Measurements from ENCODE around the gene POU2AF1.

The POU2AF1 gene

GRCh38 chr11:111351374-111352055, 27.6 kb downstream of the POU2AF1 start:
- no peak overlapping the region for H3K4me2 ChIP-seq
- H3K4me3 ChIP-seq: no peak overlapping the region
- no peak overlapping the region for H3K9ac ChIP-seq
- H3K4me1 ChIP-seq: peaks cover 31% of the 10 kb centered on the region
- H3K27me3 ChIP-seq: no peaks in the 10 kb centered on the region
- H4K20me1 ChIP-seq: peaks cover 19% of the 10 kb centered on the region
- no peak for TF ChIP-seq Cebpa-rat (IDR thresholded peaks at IDR 0.05)
- no peak overlapping the region for H3K27ac ChIP-seq
- peaks cover 6% of the 10 kb centered on the region; the same call in 1 of the 2 replicates for H3K9me3 ChIP-seq
- peaks cover 60% of the 10 kb centered on the region for H3K36me3 ChIP-seq

DNA sequence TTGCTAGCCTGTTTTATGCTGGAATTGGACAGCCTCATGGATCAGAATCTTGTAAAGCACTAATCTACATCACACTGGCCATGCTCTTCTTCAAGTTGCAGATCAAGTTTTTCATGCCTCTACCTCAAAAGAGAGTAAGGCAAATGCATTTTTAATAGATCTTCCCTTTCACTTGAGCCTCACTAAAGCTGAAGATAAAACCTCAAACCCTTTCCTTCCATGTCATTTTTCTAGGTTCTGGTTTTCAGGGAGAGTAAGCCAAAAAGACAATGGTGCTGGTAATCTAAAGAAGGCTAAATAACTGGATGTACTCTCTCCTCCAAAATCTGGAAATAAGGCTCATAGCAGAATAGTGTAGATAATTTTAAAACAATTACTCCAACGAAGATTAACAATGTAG, 28.3 kb downstream of the POU2AF1 start:
- Histone ChIP-seq H3K9me3 (peaks cover 6% of the 10 kb centered on the region; the same call in 1 of the 2 replicates), H3K4me2 (no peak overlapping the region), H3K9ac (no peak overlapping the region), H3K27ac (no peak overlapping the region), H3K27me3 (no peaks in the 10 kb centered on the region), H4K20me1 (peaks cover 12% of the 10 kb centered on the region), H3K36me3 (peaks cover 52% of the 10 kb centered on the region), H3K4me3 (no peak overlapping the region), H3K4me1 (peaks cover 24% of the 10 kb centered on the region)
- no peak for TF ChIP-seq Cebpa-rat (IDR thresholded peaks at IDR 0.05)

DNA sequence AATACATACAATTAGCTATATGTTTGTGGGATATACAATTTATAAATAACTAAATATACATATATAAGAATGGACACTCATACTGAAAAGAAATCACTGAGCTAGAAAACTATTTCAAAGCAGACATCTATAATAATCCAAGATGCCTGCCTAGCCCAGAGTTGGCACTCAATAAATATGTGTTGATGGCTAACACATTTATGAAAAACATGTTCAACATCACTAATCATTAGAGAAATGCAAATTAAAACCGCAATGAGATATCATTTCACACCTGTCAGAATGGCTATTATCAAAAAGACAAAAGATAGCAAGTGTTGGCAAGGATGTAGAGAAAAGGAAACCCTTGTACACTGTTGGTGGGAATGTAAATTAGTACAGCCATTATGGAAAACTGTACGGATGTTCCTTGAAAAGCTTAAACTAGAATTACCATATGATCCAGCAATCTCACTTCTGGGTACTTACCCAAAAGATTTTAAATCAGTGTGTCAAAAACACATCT, 29.8 kb downstream of the POU2AF1 start:
- no peak for TF ChIP-seq Cebpa-rat (IDR thresholded peaks at IDR 0.05)
- no peak overlapping the region for H3K4me3 ChIP-seq
- H3K9ac ChIP-seq: no peak overlapping the region
- peaks cover 3% of the 10 kb centered on the region; the same call in 1 of the 2 replicates for H3K9me3 ChIP-seq
- no peak overlapping the region for H3K4me2 ChIP-seq
- H3K27ac ChIP-seq: no peak overlapping the region
- H4K20me1 ChIP-seq: no peaks in the 10 kb centered on the region; the same call in 1 of the 2 replicates
- H3K4me1 ChIP-seq: peaks cover 8% of the 10 kb centered on the region
- H3K27me3 ChIP-seq: no peaks in the 10 kb centered on the region
- H3K36me3 ChIP-seq: peaks cover 37% of the 10 kb centered on the region

DNA sequence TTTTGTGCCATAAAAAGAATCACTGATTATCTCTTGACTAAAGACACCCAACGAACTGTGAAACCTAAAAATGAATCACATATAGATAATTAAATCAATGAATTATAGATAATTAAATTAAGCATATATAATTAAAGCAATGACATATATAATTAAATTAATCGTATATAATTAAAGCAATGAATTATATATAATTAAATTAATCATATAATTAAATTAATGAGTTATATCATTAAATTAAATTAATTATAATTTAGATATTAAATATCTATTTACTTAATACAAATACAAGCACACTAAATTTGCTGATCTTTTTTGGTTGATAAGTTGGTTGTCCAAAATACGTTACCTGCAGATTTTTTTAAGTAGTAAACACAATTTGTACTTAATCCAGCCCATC, 30.9 kb downstream of the POU2AF1 start:
- Histone ChIP-seq H3K4me3 (no peak overlapping the region), H3K27me3 (no peaks in the 10 kb centered on the region), H3K4me2 (no peak overlapping the region), H3K9me3 (no peaks in the 10 kb centered on the region), H3K27ac (no peak overlapping the region), H4K20me1 (no peaks in the 10 kb centered on the region), H3K9ac (no peak overlapping the region), H3K36me3 (peaks cover 26% of the 10 kb centered on the region), H3K4me1 (0 out of 2 replicates have a peak, but pooled peaks cover under 1% of the 10 kb centered on the region)
- TF ChIP-seq Cebpa-rat (IDR thresholded peaks at IDR 0.05): no peak

GRCh38 chr11:111347723-111348115, 31.4 kb downstream of the POU2AF1 start:
- Histone ChIP-seq H3K4me1 (no peaks in the 10 kb centered on the region), H3K4me3 (no peak overlapping the region), H3K4me2 (no peak overlapping the region), H4K20me1 (no peaks in the 10 kb centered on the region), H3K9me3 (no peaks in the 10 kb centered on the region), H3K36me3 (peaks cover 22% of the 10 kb centered on the region), H3K27ac (no peak overlapping the region), H3K9ac (no peak overlapping the region), H3K27me3 (no peaks in the 10 kb centered on the region)
- TF ChIP-seq Cebpa-rat (IDR thresholded peaks at IDR 0.05): no peak

DNA sequence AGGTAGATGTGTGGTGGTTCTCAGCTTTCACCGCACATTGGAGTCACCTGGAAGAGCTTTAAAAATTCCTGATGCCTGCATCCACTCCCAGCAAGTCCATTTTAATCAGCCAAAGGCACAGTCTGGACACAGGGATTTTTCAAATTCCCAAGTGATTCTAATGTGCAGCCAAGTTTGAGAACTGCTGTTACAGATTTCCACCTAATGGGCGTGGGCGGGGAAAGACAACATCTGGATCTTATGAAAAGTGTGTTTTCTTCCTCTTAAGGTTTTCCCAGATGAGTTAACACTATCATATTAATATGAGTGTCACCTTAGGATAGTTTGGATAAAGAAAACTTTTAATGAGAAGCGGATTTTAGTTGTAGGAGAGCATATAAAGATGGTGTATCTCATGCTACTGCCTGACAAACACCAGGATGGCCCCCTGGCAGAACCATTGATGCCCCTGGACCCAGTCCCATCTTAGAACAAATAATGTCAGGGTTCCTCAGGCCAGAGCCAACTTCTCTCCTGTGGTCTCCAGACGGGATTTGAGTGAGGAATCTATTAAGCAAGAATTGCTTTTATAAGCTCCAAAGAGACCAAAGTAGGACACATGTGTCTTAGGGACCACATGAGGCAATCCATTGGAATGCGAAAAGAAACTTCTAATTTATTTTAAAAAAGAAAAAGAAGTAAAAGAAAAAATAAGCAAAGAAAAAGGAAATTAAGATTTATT, 31.9 kb downstream of the POU2AF1 start:
- Histone ChIP-seq H3K27ac (no peak overlapping the region), H4K20me1 (no peaks in the 10 kb centered on the region), H3K4me3 (no peak overlapping the region), H3K4me1 (no peaks in the 10 kb centered on the region), H3K9ac (no peak overlapping the region), H3K36me3 (peaks cover 16% of the 10 kb centered on the region), H3K27me3 (no peaks in the 10 kb centered on the region), H3K4me2 (no peak overlapping the region), H3K9me3 (no peaks in the 10 kb centered on the region)
- TF ChIP-seq Cebpa-rat (IDR thresholded peaks at IDR 0.05): no peak

GRCh38 chr11:111344032-111344431, 35.0 kb downstream of the POU2AF1 start:
- no peaks in the 10 kb centered on the region for H3K4me1 ChIP-seq
- H3K27ac ChIP-seq: no peak overlapping the region
- no peak overlapping the region for H3K4me2 ChIP-seq
- H4K20me1 ChIP-seq: no peaks in the 10 kb centered on the region
- no peaks in the 10 kb centered on the region for H3K27me3 ChIP-seq
- H3K9me3 ChIP-seq: peaks cover 7% of the 10 kb centered on the region
- H3K36me3 ChIP-seq: no peaks in the 10 kb centered on the region
- no peak for TF ChIP-seq Cebpa-rat (IDR thresholded peaks at IDR 0.05)
- H3K4me3 ChIP-seq: no peak overlapping the region
- no peak overlapping the region for H3K9ac ChIP-seq

DNA sequence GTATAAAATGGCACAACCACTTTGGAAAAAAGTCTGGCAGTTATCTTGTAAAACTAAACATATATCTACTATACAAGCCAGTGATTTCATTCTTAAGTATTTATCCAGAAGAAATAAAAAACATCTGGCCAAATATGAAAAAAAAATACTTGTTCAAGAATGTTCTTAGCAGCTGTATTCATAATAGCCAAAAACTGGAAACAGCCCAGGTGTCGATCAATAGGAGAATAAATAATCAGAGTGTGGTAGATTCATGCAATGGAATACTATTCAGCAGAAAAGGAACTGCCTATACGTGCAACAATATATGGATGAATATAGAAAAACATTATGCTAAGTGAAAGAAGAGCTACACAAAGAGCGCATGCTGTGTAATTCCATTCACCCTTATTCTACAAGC, 36.7 kb downstream of the POU2AF1 start:
- Histone ChIP-seq H3K4me2 (no peak overlapping the region), H3K36me3 (peaks cover 4% of the 10 kb centered on the region; the same call in 1 of the 2 replicates), H3K4me3 (no peak overlapping the region), H3K9me3 (peaks cover 7% of the 10 kb centered on the region), H3K27ac (no peak overlapping the region), H3K27me3 (no peaks in the 10 kb centered on the region), H3K9ac (no peak overlapping the region), H3K4me1 (no peaks in the 10 kb centered on the region), H4K20me1 (no peaks in the 10 kb centered on the region)
- TF ChIP-seq Cebpa-rat (IDR thresholded peaks at IDR 0.05): no peak

DNA sequence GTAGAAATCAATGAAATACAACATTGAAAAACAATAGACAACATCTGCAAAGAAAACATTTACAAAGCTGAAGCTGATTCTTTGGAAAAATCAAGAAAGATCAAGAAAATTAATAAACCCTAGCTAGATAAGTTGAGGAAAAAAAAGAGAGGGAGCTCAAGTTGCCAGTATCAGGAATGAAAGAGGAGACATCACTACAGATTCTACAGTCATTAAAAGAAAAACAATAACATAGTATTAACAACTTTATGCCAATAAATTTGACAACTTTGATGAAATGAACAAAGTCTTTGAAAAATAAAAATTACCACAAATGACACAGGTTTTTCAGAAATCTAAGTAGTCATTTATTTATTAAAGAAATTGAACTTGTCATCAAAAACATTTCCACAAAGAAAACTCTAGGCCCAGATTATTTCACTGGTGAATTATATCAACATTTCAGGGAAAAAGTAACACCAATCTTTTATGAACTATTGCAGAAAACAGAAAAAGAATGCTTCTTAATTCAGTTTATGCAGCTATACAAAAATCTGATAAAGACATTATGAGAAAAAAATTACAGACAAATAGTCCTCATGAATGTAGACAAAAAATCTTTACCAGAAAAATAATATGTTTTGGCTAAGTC, 39.2 kb downstream of the POU2AF1 start:
- Histone ChIP-seq H3K9me3 (peaks cover 7% of the 10 kb centered on the region), H3K4me1 (peaks cover 5% of the 10 kb centered on the region; the same call in 1 of the 2 replicates), H3K36me3 (peaks cover 8% of the 10 kb centered on the region; the same call in 1 of the 2 replicates), H3K27ac (no peak overlapping the region), H3K4me3 (no peak overlapping the region), H3K4me2 (no peak overlapping the region), H4K20me1 (no peaks in the 10 kb centered on the region), H3K27me3 (no peaks in the 10 kb centered on the region), H3K9ac (no peak overlapping the region)
- no peak for TF ChIP-seq Cebpa-rat (IDR thresholded peaks at IDR 0.05)
